GM10266 (cell line): ENCODE results near the gene PNKD.

Source experiments
- DNase-seq: peaks from one replicate; pipeline ENCODE4 v3.0.0; 2012; ENCODE audit errors: extremely low spot score
- CTCF ChIP-seq: IDR thresholded peaks from 2 replicates; pipeline ENCODE4 v1.5.1; 2012; ENCODE audit warnings: mild to moderate bottlenecking, low read depth; ENCODE audit not compliant: control insufficient read depth, insufficient read depth; ENCODE audit errors: missing control alignments

PNKD gene

DNA sequence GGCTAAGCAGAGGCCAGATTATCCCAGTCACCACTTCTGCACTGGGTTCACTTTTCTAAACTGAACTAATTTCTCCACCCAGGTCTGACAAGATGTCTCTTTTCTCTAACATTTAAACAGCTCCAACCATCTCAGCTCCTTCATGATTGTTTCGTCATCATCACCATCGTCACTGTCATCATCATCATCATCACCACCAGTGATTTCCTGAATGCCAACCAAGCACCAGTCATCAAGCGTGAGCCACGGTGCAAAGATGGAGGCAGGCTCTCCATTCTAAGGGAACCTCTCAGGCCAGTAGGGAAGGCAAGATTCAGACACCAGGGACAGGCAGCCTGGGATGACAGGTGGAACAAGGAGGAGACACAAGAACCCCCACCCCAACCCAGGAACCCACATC is 47.5 kb downstream of the PNKD start:
- TF ChIP-seq CTCF, result no peak
- DNase-seq, result no peak

GRCh38 chr2:218318241-218318640 is 47.9 kb downstream of the PNKD start:
- DNase-seq, result no peak
- no peak for TF ChIP-seq CTCF

DNA sequence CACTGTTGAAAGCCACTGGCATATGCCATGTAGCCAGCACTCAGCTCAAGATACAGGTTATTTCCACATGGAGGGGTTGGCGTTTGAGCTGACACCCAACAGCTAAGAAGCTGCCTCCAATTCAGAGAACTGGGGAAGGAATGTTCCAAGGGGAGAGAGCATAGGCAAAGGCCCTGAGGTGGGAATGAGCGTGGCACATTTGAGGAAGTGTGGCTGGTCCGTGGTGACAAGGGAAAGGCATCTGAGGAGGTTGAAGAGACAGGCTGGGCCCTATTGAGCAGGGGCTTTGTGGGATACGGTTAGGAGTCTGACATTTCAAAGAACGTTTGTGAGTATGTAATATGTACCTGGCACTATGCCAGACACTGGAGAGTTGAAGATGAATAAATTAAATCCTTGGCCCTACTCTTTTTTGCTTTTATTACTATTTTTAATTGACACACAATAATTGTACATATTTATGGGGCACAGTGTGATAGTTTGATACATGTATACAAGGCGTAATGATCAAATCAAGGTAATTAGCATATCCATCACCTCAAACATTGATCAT is 49.6 kb downstream of the PNKD start:
- no peak for DNase-seq
- TF ChIP-seq CTCF, result no peak

GRCh38 chr2:218320704-218321336 is 50.5 kb downstream of the PNKD start:
- TF ChIP-seq CTCF, result no peak
- DNase-seq, result no peak

GRCh38 chr2:218322768-218323525 is 52.6 kb downstream of the PNKD start:
- peak; percentile 94 for DNase-seq
- TF ChIP-seq CTCF, result no peak

DNA sequence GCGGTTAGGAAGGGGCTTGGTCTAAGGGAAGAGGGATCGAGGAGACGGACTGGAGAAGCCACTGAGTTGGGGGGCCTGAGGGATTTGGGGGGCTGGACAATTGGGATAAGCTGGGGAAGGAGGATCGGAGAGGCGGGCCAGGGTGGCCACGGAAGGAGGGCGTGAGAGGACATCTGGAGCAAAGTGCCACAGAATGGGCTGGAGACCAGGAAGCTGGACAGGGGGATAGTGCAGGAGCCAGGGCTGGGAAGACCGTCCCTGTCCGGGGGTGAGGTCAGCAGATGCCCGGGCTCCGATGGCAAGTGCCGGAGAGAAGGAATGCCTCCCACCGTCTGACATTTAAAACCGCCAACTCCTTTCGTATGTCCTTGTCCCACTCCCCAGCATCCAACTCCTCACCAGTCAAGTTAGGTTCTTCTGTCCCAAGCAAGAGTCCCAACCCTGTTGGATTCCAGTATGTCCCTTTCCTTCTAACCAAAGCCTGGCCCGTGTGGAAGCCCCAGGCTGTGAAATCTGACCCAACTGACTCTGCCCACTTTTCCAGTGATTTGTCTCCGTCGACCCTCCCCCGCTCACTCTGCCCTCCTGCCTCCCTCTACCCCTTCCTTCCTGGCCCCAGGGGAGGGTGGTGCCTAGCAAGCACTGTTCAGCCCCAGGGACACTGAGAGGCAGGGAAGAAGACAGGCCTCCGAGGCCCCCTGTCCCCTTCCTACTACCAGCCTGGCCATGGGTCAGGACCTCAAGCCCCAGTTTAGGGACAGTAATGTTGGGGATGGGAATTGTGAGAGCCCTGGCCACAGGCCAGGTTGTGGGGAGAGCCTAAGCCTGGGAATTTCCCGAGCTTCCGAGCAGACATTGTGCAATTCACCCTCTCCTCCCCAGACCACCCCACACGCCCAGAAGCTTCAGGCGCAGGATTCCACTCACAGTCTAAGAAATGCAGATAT is 53.5 kb downstream of the PNKD start:
- DNase-seq, result no peak
- TF ChIP-seq CTCF, result no peak
